Epithelial cell of proximal tubule (primary cell): ENCODE data around the gene SERPIND1. TPM values are rescaled to one million over a fixed set of nuclear protein-coding genes. Genes with fewer than 3 reads are reported as not detected.
"Not testable (repeated sequence)": the region's sequence is repeated elsewhere in the genome, so short reads cannot be mapped to it uniquely, and the experiment has no call there.

Experiments used
- DNase-seq: peaks from one replicate; pipeline ENCODE4 v3.0.0-alpha.2; 2011; ENCODE audit warnings: low read depth
- H3K4me3 ChIP-seq: 2 replicates; pipeline ENCODE4 v1.5.1; 2011; ENCODE audit warnings: low read depth, mild to moderate bottlenecking, low read length
- CTCF ChIP-seq: conservative IDR thresholded peaks from 2 replicates; pipeline ENCODE4 v1.5.1; 2012; ENCODE audit warnings: low read depth, mild to moderate bottlenecking, low read length
- total RNA-seq: library from RNA; depleted of rRNA; stranded (reverse); fragments of >200 nt; gene quantifications from 2 replicates; pipeline ENCODE4 v1.2.3, GENCODE V29; 2015

The SERPIND1 gene
- total RNA-seq, 1 donor from 2014 or later, result not detected

- no peak for TF ChIP-seq CTCF
- no peak for DNase-seq
- H3K4me3 ChIP-seq, result no peak overlapping the region
Measured at GRCh38 chr22:20763630-20764470, 10.1 kb upstream of the SERPIND1 start.

- DNase-seq, result no peak
- no peak for TF ChIP-seq CTCF
- no peak overlapping the region for H3K4me3 ChIP-seq
Measured at GRCh38 chr22:20764471-20764720, 9.5 kb upstream of the SERPIND1 start.

- TF ChIP-seq CTCF, result no peak
- DNase-seq, result no peak
- H3K4me3 ChIP-seq, result no peak overlapping the region
Measured at GRCh38 chr22:20764729-20765128, 9.2 kb upstream of the SERPIND1 start.

GRCh38 chr22:20765938-20766337 lies 8.0 kb upstream of the SERPIND1 start:
- TF ChIP-seq CTCF, result no peak
- no peak overlapping the region for H3K4me3 ChIP-seq
- DNase-seq, result no peak

- H3K4me3 ChIP-seq, result no peak overlapping the region
- no peak for DNase-seq
- TF ChIP-seq CTCF, result no peak
Measured at GRCh38 chr22:20766530-20766929, 7.4 kb upstream of the SERPIND1 start.

GRCh38 chr22:20769496-20769826 lies 4.5 kb upstream of the SERPIND1 start:
- H3K4me3 ChIP-seq, DNase-seq: not testable (repeated sequence)

- peak; percentile 12 for TF ChIP-seq CTCF
- H3K4me3 ChIP-seq, result no peak overlapping the region
- no peak for DNase-seq
Measured at GRCh38 chr22:20771918-20772625, 1.8 kb upstream of the SERPIND1 start.
